Lung (tissue), 12 donors: ENCODE data around the gene KRTAP3-1. TPM values are rescaled to one million over a fixed set of nuclear protein-coding genes. Genes with fewer than 3 reads are reported as not detected.

Experiments
- ATAC-seq: fragments of 200-7000 bp; cut with Tn5 transposase; one replicate; pipeline ENCODE4 v1.9.1; 2020; ENCODE audit warnings: moderate number of reproducible peaks; ENCODE audit not compliant: insufficient read depth, low FRiP score
- DNase-seq, 3 donors: peaks; one replicate each; pipeline ENCODE4 v3.0.0-alpha.2; 2013 to 2017
- H3K27ac ChIP-seq, 2 donors: one replicate each; pipeline ENCODE4 v1.5.1; 2013; ENCODE audit warnings: mild to moderate bottlenecking in 2 of 2, moderate library complexity in 2 of 2, control low read depth in 1 of 2, inconsistent platforms in 1 of 2, low read depth in 1 of 2, low read length in 1 of 2
- H3K27me3 ChIP-seq, 3 donors: one replicate each; pipeline ENCODE4 v1.5.1; 2013; ENCODE audit warnings: low read length in 2 of 3; ENCODE audit not compliant: control insufficient read depth in 3 of 3, insufficient read depth in 3 of 3
- H3K36me3 ChIP-seq, 4 donors: one replicate each; pipeline ENCODE4 v1.5.1; 2013; ENCODE audit warnings: low read length in 4 of 4, mild to moderate bottlenecking in 1 of 4, moderate library complexity in 1 of 4; ENCODE audit not compliant: control insufficient read depth in 4 of 4, insufficient read depth in 4 of 4
- H3K4me1 ChIP-seq, 5 donors: one replicate each; pipeline ENCODE4 v1.5.1; 2013; ENCODE audit warnings: low read length in 5 of 5, mild to moderate bottlenecking in 2 of 5, moderate library complexity in 1 of 5; ENCODE audit not compliant: control insufficient read depth in 5 of 5, insufficient read depth in 5 of 5
- H3K4me3 ChIP-seq: one replicate; pipeline ENCODE4 v1.5.1; 2013; ENCODE audit warnings: mild to moderate bottlenecking, control low read depth, moderate library complexity
- H3K9ac ChIP-seq, 2 donors: one replicate each; pipeline ENCODE4 v1.5.1; 2013; ENCODE audit warnings: low read length in 2 of 2, control low read depth in 1 of 2; ENCODE audit not compliant: insufficient read depth in 1 of 2
- H3K9me3 ChIP-seq, 4 donors: one replicate each; pipeline ENCODE4 v1.5.1; 2013; ENCODE audit warnings: low read length in 3 of 4, mild to moderate bottlenecking in 1 of 4, moderate library complexity in 1 of 4; ENCODE audit not compliant: control insufficient read depth in 4 of 4, insufficient read depth in 3 of 4
- CTCF ChIP-seq: IDR thresholded peaks from 2 replicates; pipeline ENCODE4 v1.5.1; 2012; ENCODE audit warnings: mild to moderate bottlenecking; ENCODE audit errors: control extremely low read depth, extremely low read depth
- WGBS, 2 donors: extraction: QIAGEN DNeasy Blood & Tissue Kit; methylation state at CpG; one replicate each; pipeline ENCODE4 v1.1.7; 2013; 5-methylcytosine and 5-hydroxymethylcytosine counted together
- polyA plus RNA-seq, 2 donors: library from polyadenylated mRNA; stranded (reverse); fragments of 200-250 nt; gene quantifications; one replicate each; pipeline ENCODE4 v1.2.1, GENCODE V29; 2013
- total RNA-seq, 2 donors: library from RNA; depleted of rRNA in 1 of 2; stranded (reverse); fragments of >200 nt in 1 of 2; gene quantifications; one replicate each; pipeline ENCODE4 v1.2.1, GENCODE V29; 2014 to 2021
- donor health status: control.
- donor health status: control.
- donor health status: Bipolar disorder and iron deficiency.
- donor health status: healthy.
- donor health status: DM: yes; HTN: yes; CAD: no.

The KRTAP3-1 gene
- total and polyA plus RNA-seq, 4 donors: not detected

GRCh38 chr17:41012326-41013120 lies 3.6 kb upstream of the KRTAP3-1 start:
- DNase-seq (no peak), ATAC-seq (no peak)
- H3K9me3 ChIP-seq: no peaks in the 10 kb centered on the region
- H3K27me3 ChIP-seq: no peaks in the 10 kb centered on the region
- H3K36me3 ChIP-seq: no peaks in the 10 kb centered on the region
- 65 to 71% methylated on average over 6 of the region's 6 CpGs for WGBS, 2 donors
- peaks cover 0 to 5% (median 0%) of the 10 kb centered on the region in 5 donors for H3K4me1 ChIP-seq
- H3K4me3 ChIP-seq: no peak overlapping the region
- TF ChIP-seq CTCF: no peak
- H3K9ac ChIP-seq: no peak overlapping the region
- H3K27ac ChIP-seq: no peak overlapping the region

- Histone ChIP-seq H3K4me1 (peaks cover 0 to 5% (median 0%) of the 10 kb centered on the region in 5 donors), H3K36me3 (no peaks in the 10 kb centered on the region), H3K9me3 (no peaks in the 10 kb centered on the region), H3K27ac (no peak overlapping the region), H3K4me3 (no peak overlapping the region), H3K9ac (no peak overlapping the region), H3K27me3 (no peaks in the 10 kb centered on the region)
- ATAC-seq (no peak), DNase-seq (no peak)
- no peak for TF ChIP-seq CTCF
Observed at GRCh38 chr17:41010441-41010840, 1.5 kb upstream of the KRTAP3-1 start.

DNA sequence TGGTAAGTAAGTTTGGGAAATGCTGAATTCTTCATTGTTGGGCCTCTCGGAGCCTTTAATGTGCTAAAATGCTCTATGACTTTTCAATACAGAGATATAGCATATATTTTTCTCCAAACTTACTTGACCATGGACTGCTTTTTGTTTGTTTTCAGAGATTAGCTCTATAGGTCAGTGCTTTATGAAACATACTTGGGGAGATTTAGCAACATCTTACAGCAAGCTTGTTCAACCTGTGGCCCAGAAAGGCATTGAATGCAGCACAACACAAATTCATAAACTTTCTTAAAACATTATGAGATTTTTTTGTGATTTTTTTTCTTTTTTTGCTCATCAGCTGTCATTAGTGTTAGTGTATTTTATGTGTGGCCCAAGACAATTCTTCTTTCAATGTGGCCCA lies 1.0 kb upstream of the KRTAP3-1 start:
- no peak overlapping the region for H3K27ac ChIP-seq
- peaks cover 0 to 5% (median 0%) of the 10 kb centered on the region in 5 donors for H3K4me1 ChIP-seq
- no peaks in the 10 kb centered on the region for H3K9me3 ChIP-seq
- no peak overlapping the region for H3K9ac ChIP-seq
- no peak for ATAC-seq
- no peak for DNase-seq
- no peaks in the 10 kb centered on the region for H3K36me3 ChIP-seq
- 84 to 88% methylated on average over 1 of the region's 1 CpG for WGBS, 2 donors
- no peak for TF ChIP-seq CTCF
- H3K27me3 ChIP-seq: no peaks in the 10 kb centered on the region
- no peak overlapping the region for H3K4me3 ChIP-seq
